HFFc6 (cell line): ENCODE data around the gene QDPR. TPM values are rescaled to one million over a fixed set of nuclear protein-coding genes. Genes with fewer than 3 reads are reported as not detected.

Source experiments
- DNase-seq: peaks from one replicate; pipeline ENCODE4 v3.0.0-alpha.2; 2018
- H3K27ac Mint-ChIP-seq: 2 replicates; pipeline ENCODE4 v1.8.0; 2020; ENCODE audit warnings: mild to moderate bottlenecking, mixed read lengths
- H3K27me3 Mint-ChIP-seq: 2 replicates; pipeline ENCODE4 v1.8.0; 2021; ENCODE audit warnings: mild to moderate bottlenecking, moderate library complexity, mixed read lengths; ENCODE audit not compliant: insufficient read depth
- H3K36me3 Mint-ChIP-seq: 2 replicates; pipeline ENCODE4 v1.8.0; 2021; ENCODE audit warnings: low read depth, mixed read lengths
- H3K4me1 Mint-ChIP-seq: 2 replicates; pipeline ENCODE4 v1.8.0; 2020; ENCODE audit warnings: low read depth, mixed read lengths
- H3K4me3 Mint-ChIP-seq: 2 replicates; pipeline ENCODE4 v1.8.0; 2020; ENCODE audit warnings: mild to moderate bottlenecking, moderate library complexity, mixed read lengths
- H3K9me3 Mint-ChIP-seq: 2 replicates; pipeline ENCODE4 v1.8.0; 2020; ENCODE audit warnings: mild to moderate bottlenecking, mixed read lengths
- CTCF ChIP-seq: fragments of 200-600 bp; sonication (generic); IDR thresholded peaks from 2 replicates; pipeline ENCODE4 v1.5.0; 2021; ENCODE audit warnings: antibody characterized with exemption, mild to moderate bottlenecking
- long read RNA-seq: library from polyadenylated mRNA; unstranded; transcript quantifications from one replicate; pipeline ENCODE4 v2.0.0, GENCODE V29; 2019
- total RNA-seq, 6 experiments: library from RNA; stranded (reverse); fragmentation: NEBNext Ultra II Directional; extraction: Animal tissue kit (Norgen Biotek cat#: 25700); gene quantifications; 2 replicates in 1 of 6; 3 replicates in 5 of 6; pipeline ENCODE4 v1.2.3, GENCODE V29; 2021

The QDPR gene
- 10 to 100 TPM; 39.0 to 49.0 (median 43.6) TPM for total RNA-seq
- long read RNA-seq, transcript QDPR-201 (7 exons, 1,648 nt): major isoform, 84 of 110 reads
- long read RNA-seq, transcript QDPR-205 (6 exons, 1,374 nt): minor isoform, 5 of 110 reads
- long read RNA-seq, transcript QDPR-202 (6 exons, 1,278 nt): minor isoform, 7 of 110 reads
- long read RNA-seq, partial matches to known transcripts: 3 of 110 reads
- long read RNA-seq, other reads (novel, unspliced or antisense): 9 of 110 reads

- Mint-ChIP-seq H3K4me1 (peaks cover 27% of the 10 kb centered on the region), H3K27me3 (peaks cover 16% of the 10 kb centered on the region), H3K4me3 (peak within 1 kb of the TSS; percentile 100), H3K27ac (peak within 1 kb of the TSS; percentile 92), H3K36me3 (peaks cover 7% of the 10 kb centered on the region; the same call in 1 of the 2 replicates), H3K9me3 (no peaks in the 10 kb centered on the region)
- peak; percentile 51; the same call in 1 of the 2 replicates for TF ChIP-seq CTCF
- DNase-seq: peak; percentile 61
These were observed at the start of gene QDPR for GRCh38 chr4:17511950-17512795. TSS of gene QDPR (minus strand) at chr4:17512090. CDS start at chr4:17512054, 36 bp downstream.

- TF ChIP-seq CTCF: no peak
- Mint-ChIP-seq H3K4me3 (no peak overlapping the region), H3K4me1 (peaks cover 20% of the 10 kb centered on the region), H3K9me3 (no peaks in the 10 kb centered on the region), H3K27me3 (no peaks in the 10 kb centered on the region; the same call in 1 of the 2 replicates), H3K27ac (peak overlapping the region; percentile 36), H3K36me3 (no peaks in the 10 kb centered on the region)
- peak; percentile 89 for DNase-seq
These were observed 49.5 kb upstream of the QDPR start for GRCh38 chr4:17561195-17561909.

GRCh38 chr4:17560065-17560673 is 48.3 kb upstream of the QDPR start:
- peaks cover 4% of the 10 kb centered on the region for H3K27me3 Mint-ChIP-seq
- no peak for DNase-seq
- no peaks in the 10 kb centered on the region for H3K36me3 Mint-ChIP-seq
- no peaks in the 10 kb centered on the region for H3K9me3 Mint-ChIP-seq
- H3K27ac Mint-ChIP-seq: no peak overlapping the region
- no peak overlapping the region for H3K4me3 Mint-ChIP-seq
- peaks cover 20% of the 10 kb centered on the region for H3K4me1 Mint-ChIP-seq
- TF ChIP-seq CTCF: no peak

- Mint-ChIP-seq H3K9me3 (no peaks in the 10 kb centered on the region), H3K4me3 (no peak overlapping the region), H3K27me3 (peaks cover 6% of the 10 kb centered on the region), H3K4me1 (peaks cover 20% of the 10 kb centered on the region), H3K36me3 (no peaks in the 10 kb centered on the region), H3K27ac (no peak overlapping the region)
- TF ChIP-seq CTCF: no peak
- no peak for DNase-seq
These were observed 47.8 kb upstream of the QDPR start for GRCh38 chr4:17559709-17560048.
